ENCODE data around the gene HMGA1. TPM values are rescaled to one million over a fixed set of nuclear protein-coding genes. Genes with fewer than 3 reads are reported as not detected.

HMGA1 gene
- polyA plus RNA-seq, 1 of the 3 experiments (the other 2 are of a cell fraction) = 433 TPM

DNA sequence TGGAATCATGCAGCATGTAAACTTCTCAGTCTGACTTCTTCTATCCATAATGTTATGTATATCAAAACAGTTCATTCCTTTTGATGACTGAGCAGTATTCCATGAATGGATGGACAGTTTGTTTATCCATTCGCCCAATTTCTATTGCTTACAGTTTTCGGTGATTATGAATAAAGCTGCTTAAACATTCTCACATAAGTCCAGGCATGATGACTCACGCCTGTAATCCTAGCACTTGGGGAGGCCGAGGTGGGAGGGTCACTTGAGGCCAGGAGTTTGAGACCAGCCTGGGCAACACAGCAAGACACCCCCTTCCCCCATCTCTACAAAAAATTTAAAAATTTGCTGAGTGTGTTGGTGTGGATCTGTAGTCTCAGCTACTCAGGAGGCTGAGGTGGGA is 22.9 kb upstream of the HMGA1 start:
- no peaks in the 10 kb centered on the region for H3K79me2 ChIP-seq (ENCODE audit: insufficient read depth)
- H3F3A ChIP-seq (replicated peaks; ENCODE audit: insufficient read depth) = no peaks in the 10 kb centered on the region
- CTCF ChIA-PET = interaction anchor here (2.2 to 2.9 kb wide), 2 partner anchors 17 to 35 kb away, joined by 5 to 9 read pairs; partner anchors contain the start of gene SMIM29
- H3K9me2 ChIP-seq = no peaks in the 10 kb centered on the region
- H3K4me1 ChIP-seq (ENCODE audit: control insufficient read depth in 1 of 2, insufficient read depth in 2 of 2, low read depth in 1 of 2, low read length in 1 of 2) = no peaks in the 10 kb centered on the region; a peak in 1 of 4 replicates
- no peak overlapping the region for H2AFZ ChIP-seq (ENCODE audit: low read depth)
- TF ChIP-seq, protein P1, sequence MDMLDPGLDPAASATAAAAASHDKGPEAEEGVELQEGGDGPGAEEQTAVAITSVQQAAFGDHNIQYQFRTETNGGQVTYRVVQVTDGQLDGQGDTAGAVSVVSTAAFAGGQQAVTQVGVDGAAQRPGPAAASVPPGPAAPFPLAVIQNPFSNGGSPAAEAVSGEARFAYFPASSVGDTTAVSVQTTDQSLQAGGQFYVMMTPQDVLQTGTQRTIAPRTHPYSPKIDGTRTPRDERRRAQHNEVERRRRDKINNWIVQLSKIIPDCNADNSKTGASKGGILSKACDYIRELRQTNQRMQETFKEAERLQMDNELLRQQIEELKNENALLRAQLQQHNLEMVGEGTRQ (IDR thresholded peaks at IDR 0.05; ENCODE audit: borderline replicate concordance, low read depth, low read length) = no peak
- TF ChIP-seq FOXJ3 (CRISPR knock-in tag; IDR thresholded peaks at IDR 0.05) = no peak
- no peak for TF ChIP-seq ELF1 (IDR thresholded peaks at IDR 0.05)
- no peak for TF ChIP-seq REST (IDR thresholded peaks at IDR 0.05; ENCODE audit: low read depth, low read length)
- TF ChIP-seq NFIC (IDR thresholded peaks at IDR 0.05; ENCODE audit: borderline replicate concordance) = no peak
- TF ChIP-seq TCF12 (IDR thresholded peaks at IDR 0.05) = no peak
- no peak for TF ChIP-seq RAD21 (IDR thresholded peaks at IDR 0.05; ENCODE audit: low read length)
- TF ChIP-seq MEF2A (IDR thresholded peaks at IDR 0.05; ENCODE audit: borderline replicate concordance, low read depth) = no peak
- no peak for TF ChIP-seq RXRA (IDR thresholded peaks at IDR 0.05; ENCODE audit: borderline replicate concordance, low read depth)
- no peak for TF ChIP-seq FOSL2 (IDR thresholded peaks at IDR 0.05; ENCODE audit: borderline replicate concordance, low read depth)
- no peak for TF ChIP-seq GATA2 (CRISPR knock-in tag; IDR thresholded peaks at IDR 0.05)
- TF ChIP-seq USF1 (IDR thresholded peaks at IDR 0.05; ENCODE audit: borderline replicate concordance, low read depth) = no peak
- TF ChIP-seq, protein P2, sequence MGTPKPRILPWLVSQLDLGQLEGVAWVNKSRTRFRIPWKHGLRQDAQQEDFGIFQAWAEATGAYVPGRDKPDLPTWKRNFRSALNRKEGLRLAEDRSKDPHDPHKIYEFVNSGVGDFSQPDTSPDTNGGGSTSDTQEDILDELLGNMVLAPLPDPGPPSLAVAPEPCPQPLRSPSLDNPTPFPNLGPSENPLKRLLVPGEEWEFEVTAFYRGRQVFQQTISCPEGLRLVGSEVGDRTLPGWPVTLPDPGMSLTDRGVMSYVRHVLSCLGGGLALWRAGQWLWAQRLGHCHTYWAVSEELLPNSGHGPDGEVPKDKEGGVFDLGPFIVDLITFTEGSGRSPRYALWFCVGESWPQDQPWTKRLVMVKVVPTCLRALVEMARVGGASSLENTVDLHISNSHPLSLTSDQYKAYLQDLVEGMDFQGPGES (IDR thresholded peaks at IDR 0.05; ENCODE audit: low read depth, low read length) = no peak
- TF ChIP-seq TEAD4 (IDR thresholded peaks at IDR 0.05; ENCODE audit: borderline replicate concordance, insufficient read depth) = no peak
- TF ChIP-seq POLR2AphosphoS5 (IDR thresholded peaks at IDR 0.05; ENCODE audit: low read depth, low read length) = no peak
- TF ChIP-seq EZH2phosphoT487 (IDR thresholded peaks at IDR 0.05; ENCODE audit: borderline replicate concordance, low read depth) = no peak
- no peak for TF ChIP-seq TAF1 (IDR thresholded peaks at IDR 0.05; ENCODE audit: borderline replicate concordance, low read depth, low read length)
- H3K27ac ChIP-seq (ENCODE audit: low read depth in 2 of 2, low read length in 1 of 2) = no peak overlapping the region
- POLR2A ChIA-PET = no interaction called here
- WGBS (ENCODE audit: low lambda C conversion rate) = 82% methylated on average over 4 of the region's 4 CpGs
- no peaks in the 10 kb centered on the region for H3K27me3 ChIP-seq (ENCODE audit: insufficient read depth)
- H3K36me3 ChIP-seq (replicated peaks in 1 of 2; ENCODE audit: control insufficient read depth in 1 of 2, insufficient read depth in 2 of 2, low read length in 1 of 2) = no peaks in the 10 kb centered on the region
- no peak overlapping the region for H3K4me2 ChIP-seq
- no peaks in the 10 kb centered on the region for H4K20me1 ChIP-seq (ENCODE audit: insufficient read depth)
- no peaks in the 10 kb centered on the region for H3K9me3 ChIP-seq
- H3K4me3 ChIP-seq (ENCODE audit: low read depth in 2 of 2, low read length in 1 of 2) = no peak overlapping the region
- H3K9ac ChIP-seq = no peak overlapping the region
- no peak for DNase-seq
